ENCODE results near the gene ARMH4.

- TF ChIP-seq, protein P1, sequence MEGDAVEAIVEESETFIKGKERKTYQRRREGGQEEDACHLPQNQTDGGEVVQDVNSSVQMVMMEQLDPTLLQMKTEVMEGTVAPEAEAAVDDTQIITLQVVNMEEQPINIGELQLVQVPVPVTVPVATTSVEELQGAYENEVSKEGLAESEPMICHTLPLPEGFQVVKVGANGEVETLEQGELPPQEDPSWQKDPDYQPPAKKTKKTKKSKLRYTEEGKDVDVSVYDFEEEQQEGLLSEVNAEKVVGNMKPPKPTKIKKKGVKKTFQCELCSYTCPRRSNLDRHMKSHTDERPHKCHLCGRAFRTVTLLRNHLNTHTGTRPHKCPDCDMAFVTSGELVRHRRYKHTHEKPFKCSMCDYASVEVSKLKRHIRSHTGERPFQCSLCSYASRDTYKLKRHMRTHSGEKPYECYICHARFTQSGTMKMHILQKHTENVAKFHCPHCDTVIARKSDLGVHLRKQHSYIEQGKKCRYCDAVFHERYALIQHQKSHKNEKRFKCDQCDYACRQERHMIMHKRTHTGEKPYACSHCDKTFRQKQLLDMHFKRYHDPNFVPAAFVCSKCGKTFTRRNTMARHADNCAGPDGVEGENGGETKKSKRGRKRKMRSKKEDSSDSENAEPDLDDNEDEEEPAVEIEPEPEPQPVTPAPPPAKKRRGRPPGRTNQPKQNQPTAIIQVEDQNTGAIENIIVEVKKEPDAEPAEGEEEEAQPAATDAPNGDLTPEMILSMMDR (IDR thresholded peaks at IDR 0.05): no peak
- no peak for TF ChIP-seq POLR2A (IDR thresholded peaks at IDR 0.05)
Measured at GRCh38 chr14:58143106-58143505, 8.9 kb downstream of the ARMH4 start.
